Suprapubic skin (tissue), 4 donors: ENCODE measurements around the gene HSD17B8. TPM values are rescaled to one million over a fixed set of nuclear protein-coding genes. Genes with fewer than 3 reads are reported as not detected.

Source experiments
- DNase-seq, 2 donors: peaks; one replicate each; pipeline ENCODE4 v3.0.0-alpha.2; 2019; ENCODE audit warnings: low spot score in 2 of 2
- H3K27ac ChIP-seq: fragments of 200-600 bp; sonication (generic); one replicate; pipeline ENCODE4 v1.5.1; 2019
- H3K27me3 ChIP-seq: fragments of 200-600 bp; sonication (generic); one replicate; pipeline ENCODE4 v1.5.1; 2019
- H3K36me3 ChIP-seq: fragments of 200-600 bp; sonication (generic); one replicate; pipeline ENCODE4 v1.5.1; 2019
- H3K4me1 ChIP-seq: fragments of 200-600 bp; sonication (generic); one replicate; pipeline ENCODE4 v1.5.1; 2019
- H3K4me3 ChIP-seq: fragments of 200-600 bp; sonication (generic); one replicate; pipeline ENCODE4 v1.5.1; 2019; ENCODE audit warnings: mild to moderate bottlenecking
- H3K9me3 ChIP-seq: fragments of 200-600 bp; sonication (generic); one replicate; pipeline ENCODE4 v1.5.1; 2019
- EP300 ChIP-seq: sonication (generic); formaldehyde crosslinking; IDR thresholded peaks from one replicate; pipeline ENCODE4 v1.6.1; 2017; ENCODE audit warnings: antibody characterized with exemption
- POLR2A ChIP-seq, 2 donors: fragments of 450-650 bp; IDR thresholded peaks; one replicate each; pipeline ENCODE4 v1.6.1; 2017; ENCODE audit warnings: antibody characterized with exemption in 2 of 2, mild to moderate bottlenecking in 2 of 2, moderate library complexity in 2 of 2
- POLR2AphosphoS5 ChIP-seq, 3 donors: sonication (generic); formaldehyde crosslinking; IDR thresholded peaks; one replicate each; pipeline ENCODE4 v1.6.1; 2017; ENCODE audit warnings: antibody characterized with exemption in 3 of 3
- WGBS: methylation state at CpG from one replicate; pipeline ENCODE4 v1.1.5; 2018; 5-methylcytosine and 5-hydroxymethylcytosine counted together
- total RNA-seq, 4 donors: library from RNA; depleted of rRNA; stranded (reverse); fragments of >200 nt; gene quantifications; one replicate each; pipeline ENCODE4 v1.1.0, GENCODE V29; 2016
- TF ChIP-seq, protein P1 (sequence below), 2 donors: fragments of 200-600 bp in 1 of 2; fragments of 450-650 bp in 1 of 2; sonication (generic) in 1 of 2; IDR thresholded peaks; one replicate each; pipeline ENCODE4 v1.5.1; 2016 to 2019; ENCODE audit warnings: antibody characterized with exemption in 2 of 2, mild to moderate bottlenecking in 1 of 2, moderate library complexity in 1 of 2

HSD17B8 gene
- total RNA-seq, 4 donors from 2014 or later: 26.2 to 66.0 (median 50.5) TPM

- Histone ChIP-seq H3K36me3 (no peaks in the 10 kb centered on the region), H3K27ac (no peak overlapping the region), H3K4me1 (no peaks in the 10 kb centered on the region), H3K4me3 (no peak overlapping the region), H3K9me3 (no peaks in the 10 kb centered on the region), H3K27me3 (peaks cover 8% of the 10 kb centered on the region)
- TF ChIP-seq EP300: no peak
- TF ChIP-seq, protein P1, sequence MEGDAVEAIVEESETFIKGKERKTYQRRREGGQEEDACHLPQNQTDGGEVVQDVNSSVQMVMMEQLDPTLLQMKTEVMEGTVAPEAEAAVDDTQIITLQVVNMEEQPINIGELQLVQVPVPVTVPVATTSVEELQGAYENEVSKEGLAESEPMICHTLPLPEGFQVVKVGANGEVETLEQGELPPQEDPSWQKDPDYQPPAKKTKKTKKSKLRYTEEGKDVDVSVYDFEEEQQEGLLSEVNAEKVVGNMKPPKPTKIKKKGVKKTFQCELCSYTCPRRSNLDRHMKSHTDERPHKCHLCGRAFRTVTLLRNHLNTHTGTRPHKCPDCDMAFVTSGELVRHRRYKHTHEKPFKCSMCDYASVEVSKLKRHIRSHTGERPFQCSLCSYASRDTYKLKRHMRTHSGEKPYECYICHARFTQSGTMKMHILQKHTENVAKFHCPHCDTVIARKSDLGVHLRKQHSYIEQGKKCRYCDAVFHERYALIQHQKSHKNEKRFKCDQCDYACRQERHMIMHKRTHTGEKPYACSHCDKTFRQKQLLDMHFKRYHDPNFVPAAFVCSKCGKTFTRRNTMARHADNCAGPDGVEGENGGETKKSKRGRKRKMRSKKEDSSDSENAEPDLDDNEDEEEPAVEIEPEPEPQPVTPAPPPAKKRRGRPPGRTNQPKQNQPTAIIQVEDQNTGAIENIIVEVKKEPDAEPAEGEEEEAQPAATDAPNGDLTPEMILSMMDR (IDR thresholded peaks at IDR 0.05): no peak
- no peak for TF ChIP-seq POLR2A (IDR thresholded peaks at IDR 0.05)
- TF ChIP-seq POLR2AphosphoS5 (IDR thresholded peaks at IDR 0.05): no peak
- DNase-seq: no peak
- 86% methylated on average over 4 of the region's 4 CpGs for WGBS
Measured at GRCh38 chr6:33185654-33186187, 18.7 kb upstream of the HSD17B8 start.

DNA sequence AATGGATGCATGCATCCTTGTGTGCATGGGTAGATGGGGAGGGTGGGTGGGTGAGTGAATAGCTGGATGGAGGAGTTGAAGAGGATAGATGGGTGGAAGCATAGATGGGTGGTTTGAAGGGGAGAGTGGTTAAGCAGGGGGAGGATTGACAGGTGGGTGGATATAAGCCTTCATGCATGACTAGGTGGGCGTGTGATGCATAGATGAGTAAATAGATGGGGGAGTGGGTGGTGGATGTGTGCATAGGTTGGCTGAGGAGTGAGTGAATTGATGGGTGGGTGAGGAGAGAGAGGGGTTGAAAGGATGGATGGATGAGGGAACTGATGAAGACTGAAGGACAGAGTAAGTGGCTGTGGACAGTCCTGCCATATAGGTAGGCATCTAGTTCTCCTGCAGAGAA is 16.6 kb upstream of the HSD17B8 start:
- WGBS: 97% methylated on average over 1 of the region's 1 CpG
- no peaks in the 10 kb centered on the region for H3K36me3 ChIP-seq
- peaks cover 10% of the 10 kb centered on the region for H3K4me1 ChIP-seq
- no peak for DNase-seq
- no peak for TF ChIP-seq EP300
- no peak for TF ChIP-seq POLR2AphosphoS5 (IDR thresholded peaks at IDR 0.05)
- no peak for TF ChIP-seq POLR2A (IDR thresholded peaks at IDR 0.05)
- TF ChIP-seq, protein P1 (IDR thresholded peaks at IDR 0.05): no peak
- peaks cover 21% of the 10 kb centered on the region for H3K27me3 ChIP-seq
- no peak overlapping the region for H3K27ac ChIP-seq
- no peak overlapping the region for H3K4me3 ChIP-seq
- no peaks in the 10 kb centered on the region for H3K9me3 ChIP-seq

GRCh38 chr6:33189164-33189563 is 15.3 kb upstream of the HSD17B8 start:
- no peaks in the 10 kb centered on the region for H3K9me3 ChIP-seq
- TF ChIP-seq EP300 (no peak), POLR2AphosphoS5 (IDR thresholded peaks at IDR 0.05) (no peak)
- TF ChIP-seq, protein P1 (IDR thresholded peaks at IDR 0.05): no peak
- no peak overlapping the region for H3K27ac ChIP-seq
- H3K4me1 ChIP-seq: peaks cover 17% of the 10 kb centered on the region
- peaks cover 2% of the 10 kb centered on the region for H3K36me3 ChIP-seq
- 86% methylated on average over 5 of the region's 8 CpGs for WGBS
- DNase-seq: no peak
- H3K27me3 ChIP-seq: peaks cover 21% of the 10 kb centered on the region
- no peak overlapping the region for H3K4me3 ChIP-seq

GRCh38 chr6:33189625-33190448 is 14.6 kb upstream of the HSD17B8 start:
- H3K27ac ChIP-seq: no peak overlapping the region
- peaks cover 17% of the 10 kb centered on the region for H3K4me1 ChIP-seq
- peaks cover 19% of the 10 kb centered on the region for H3K27me3 ChIP-seq
- H3K9me3 ChIP-seq: no peaks in the 10 kb centered on the region
- DNase-seq: no peak
- WGBS: 69% methylated on average over 7 of the region's 7 CpGs
- no peak overlapping the region for H3K4me3 ChIP-seq
- H3K36me3 ChIP-seq: peaks cover 9% of the 10 kb centered on the region
- TF ChIP-seq POLR2AphosphoS5 (IDR thresholded peaks at IDR 0.05) (no peak), POLR2A (IDR thresholded peaks at IDR 0.05) (no peak), EP300 (no peak)
- TF ChIP-seq, protein P1 (IDR thresholded peaks at IDR 0.05): no peak

- H3K9me3 ChIP-seq: no peaks in the 10 kb centered on the region
- no peak for DNase-seq
- TF ChIP-seq EP300 (no peak), POLR2AphosphoS5 (IDR thresholded peaks at IDR 0.05) (no peak), POLR2A (IDR thresholded peaks at IDR 0.05) (no peak)
- TF ChIP-seq, protein P1 (IDR thresholded peaks at IDR 0.05): no peak
- no peak overlapping the region for H3K27ac ChIP-seq
- peaks cover 14% of the 10 kb centered on the region for H3K27me3 ChIP-seq
- no peak overlapping the region for H3K4me3 ChIP-seq
- WGBS: 74% methylated on average over 11 of the region's 11 CpGs
- H3K4me1 ChIP-seq: peaks cover 17% of the 10 kb centered on the region
- peaks cover 16% of the 10 kb centered on the region for H3K36me3 ChIP-seq
Measured at GRCh38 chr6:33190504-33191107, 13.8 kb upstream of the HSD17B8 start.
